ENCODE measurements around the gene PDGFC. TPM values are rescaled to one million over a fixed set of nuclear protein-coding genes. Genes with fewer than 3 reads are reported as not detected.
"Not testable (repeated sequence)": the region's sequence is repeated elsewhere in the genome, so short reads cannot be mapped to it uniquely, and the experiment has no call there.

Gene PDGFC
- total RNA-seq, 1 donor from 2014 or later: 70.9 TPM

DNA sequence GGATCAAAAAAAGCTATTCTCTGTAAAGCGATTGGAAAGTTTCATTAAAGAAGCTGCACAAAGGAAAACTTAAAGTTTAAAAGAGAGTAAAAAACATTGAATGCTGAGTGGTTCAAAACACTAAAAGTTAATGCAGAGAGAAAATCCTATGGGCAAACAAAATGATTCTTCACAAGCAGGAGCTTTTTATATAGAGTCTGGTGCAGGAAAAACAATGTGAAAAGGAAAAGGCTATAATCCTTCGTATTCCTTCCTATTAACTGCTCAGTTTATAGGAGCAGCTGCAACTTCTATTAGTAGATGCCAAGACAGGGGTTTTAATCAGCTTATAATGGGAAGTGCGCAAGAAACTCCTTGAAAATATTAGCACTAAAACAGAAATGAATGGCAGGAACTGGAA lies 100.7 kb downstream of the PDGFC start:
- H3K27ac Mint-ChIP-seq (ENCODE audit: unreplicated experiment): peak overlapping the region; percentile 2
- peaks cover 2% of the 10 kb centered on the region for H3K36me3 Mint-ChIP-seq (ENCODE audit: low read depth)
- no peaks in the 10 kb centered on the region for H3K27me3 Mint-ChIP-seq (ENCODE audit: low read depth)
- H3K9me3 Mint-ChIP-seq (ENCODE audit: low read depth): no peaks in the 10 kb centered on the region
- no peak for DNase-seq (ENCODE audit: low spot score)
- no peak overlapping the region for H3K4me3 Mint-ChIP-seq (ENCODE audit: unreplicated experiment)
- H3K4me1 Mint-ChIP-seq (ENCODE audit: low read depth): peaks cover 42% of the 10 kb centered on the region
- no peak for TF ChIP-seq CTCF (IDR thresholded peaks at IDR 0.05)

GRCh38 chr4:156870131-156870530 lies 101.5 kb downstream of the PDGFC start:
- Mint-ChIP-seq H3K9me3 (ENCODE audit: low read depth) (peaks cover 3% of the 10 kb centered on the region), H3K27ac (ENCODE audit: unreplicated experiment) (peak overlapping the region; percentile 6), H3K4me3 (ENCODE audit: unreplicated experiment) (no peak overlapping the region), H3K36me3 (ENCODE audit: low read depth) (peaks cover 2% of the 10 kb centered on the region), H3K27me3 (ENCODE audit: low read depth) (no peaks in the 10 kb centered on the region), H3K4me1 (ENCODE audit: low read depth) (peaks cover 35% of the 10 kb centered on the region)
- DNase-seq (ENCODE audit: low spot score): no peak
- no peak for TF ChIP-seq CTCF (IDR thresholded peaks at IDR 0.05)

DNA sequence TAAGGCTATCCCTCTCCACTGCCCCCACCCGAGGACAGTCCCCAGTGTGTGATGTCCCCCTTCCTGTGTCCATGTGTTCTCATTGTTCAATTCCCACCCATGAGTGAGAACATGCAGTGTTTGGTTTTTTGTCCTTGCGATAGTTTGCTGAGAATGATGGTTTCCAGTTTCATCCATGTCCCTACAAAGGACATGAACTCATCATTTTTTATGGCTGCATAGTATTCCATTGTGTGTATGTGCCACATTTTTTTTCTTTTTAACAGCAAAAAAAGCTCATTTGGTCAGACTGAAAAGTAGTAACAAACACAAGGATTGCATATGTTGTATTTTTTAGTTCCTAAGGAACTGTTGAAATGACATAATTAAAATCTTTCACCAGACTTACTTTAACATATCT lies 105.5 kb downstream of the PDGFC start:
- DNase-seq (ENCODE audit: low spot score); H3K9me3 Mint-ChIP-seq (ENCODE audit: low read depth); H3K27ac Mint-ChIP-seq (ENCODE audit: unreplicated experiment); H3K4me3 Mint-ChIP-seq (ENCODE audit: unreplicated experiment); H3K27me3 Mint-ChIP-seq (ENCODE audit: low read depth); H3K36me3 Mint-ChIP-seq (ENCODE audit: low read depth): not testable (repeated sequence)
- H3K4me1 Mint-ChIP-seq (ENCODE audit: low read depth): peaks cover 27% of the 10 kb centered on the region

- H3K4me3 Mint-ChIP-seq (ENCODE audit: unreplicated experiment): no peak overlapping the region
- no peak for DNase-seq (ENCODE audit: low spot score)
- H3K9me3 Mint-ChIP-seq (ENCODE audit: low read depth): peaks cover 3% of the 10 kb centered on the region
- no peak for TF ChIP-seq CTCF (IDR thresholded peaks at IDR 0.05)
- H3K36me3 Mint-ChIP-seq (ENCODE audit: low read depth): peaks cover 2% of the 10 kb centered on the region
- H3K27me3 Mint-ChIP-seq (ENCODE audit: low read depth): no peaks in the 10 kb centered on the region
- H3K27ac Mint-ChIP-seq (ENCODE audit: unreplicated experiment): no peak overlapping the region
- H3K4me1 Mint-ChIP-seq (ENCODE audit: low read depth): peaks cover 27% of the 10 kb centered on the region
These were observed 106.1 kb downstream of the PDGFC start for GRCh38 chr4:156865451-156865850.

DNA sequence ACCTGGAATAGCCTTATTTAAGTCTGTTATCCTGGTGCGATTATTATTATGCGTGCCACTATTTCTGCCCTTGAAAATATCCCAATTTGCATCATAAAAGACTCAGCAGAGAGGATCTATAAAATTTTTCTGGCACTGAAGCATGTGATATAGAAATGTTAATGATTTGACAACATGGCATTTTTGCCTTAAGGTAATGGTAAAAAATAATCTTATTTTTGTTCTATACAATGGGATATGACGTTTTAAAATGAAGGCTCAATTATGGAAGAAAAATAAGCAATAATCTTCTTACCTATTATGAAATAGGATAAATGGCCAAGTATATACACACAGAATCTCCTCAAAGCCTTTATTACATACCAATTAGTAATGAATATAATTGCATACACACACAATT lies 113.5 kb downstream of the PDGFC start:
- no peaks in the 10 kb centered on the region for H3K9me3 Mint-ChIP-seq (ENCODE audit: low read depth)
- no peak for DNase-seq (ENCODE audit: low spot score)
- no peak for TF ChIP-seq CTCF (IDR thresholded peaks at IDR 0.05)
- H3K27ac Mint-ChIP-seq (ENCODE audit: unreplicated experiment): no peak overlapping the region
- no peak overlapping the region for H3K4me3 Mint-ChIP-seq (ENCODE audit: unreplicated experiment)
- H3K36me3 Mint-ChIP-seq (ENCODE audit: low read depth): no peaks in the 10 kb centered on the region
- H3K4me1 Mint-ChIP-seq (ENCODE audit: low read depth): peaks cover 13% of the 10 kb centered on the region
- no peaks in the 10 kb centered on the region for H3K27me3 Mint-ChIP-seq (ENCODE audit: low read depth)

GRCh38 chr4:156838761-156839160 lies 132.8 kb downstream of the PDGFC start:
- H3K36me3 Mint-ChIP-seq (ENCODE audit: low read depth): peaks cover 32% of the 10 kb centered on the region
- no peak for DNase-seq (ENCODE audit: low spot score)
- TF ChIP-seq CTCF (IDR thresholded peaks at IDR 0.05): no peak
- no peak overlapping the region for H3K27ac Mint-ChIP-seq (ENCODE audit: unreplicated experiment)
- H3K4me3 Mint-ChIP-seq (ENCODE audit: unreplicated experiment): no peak overlapping the region
- H3K27me3 Mint-ChIP-seq (ENCODE audit: low read depth): no peaks in the 10 kb centered on the region
- H3K9me3 Mint-ChIP-seq (ENCODE audit: low read depth): peaks cover 34% of the 10 kb centered on the region
- peaks cover 23% of the 10 kb centered on the region for H3K4me1 Mint-ChIP-seq (ENCODE audit: low read depth)
